ENCODE data around the gene CNNM4.

Gene CNNM4

GRCh38 chr2:96857667-96858372 lies 97.1 kb downstream of the CNNM4 start, which contains the start of gene ANKRD39:
ANKRD39 (minus strand) TSS chr2:96858016; CDS start chr2:96857987, 29 bp downstream.
- peaks cover 43% of the 10 kb centered on the region for H3K4me1 Mint-ChIP-seq
- peak within 1 kb of the TSS; percentile 81 for H3K4me3 Mint-ChIP-seq
- no peaks in the 10 kb centered on the region for H3K9me3 Mint-ChIP-seq
- peak; percentile 98 for DNase-seq
- H3K27me3 Mint-ChIP-seq (ENCODE audit: low read depth, poor library complexity), result peaks cover 2% of the 10 kb centered on the region
- H3K36me3 Mint-ChIP-seq (ENCODE audit: low read depth), result peaks cover 29% of the 10 kb centered on the region
- TF ChIP-seq, protein P1, sequence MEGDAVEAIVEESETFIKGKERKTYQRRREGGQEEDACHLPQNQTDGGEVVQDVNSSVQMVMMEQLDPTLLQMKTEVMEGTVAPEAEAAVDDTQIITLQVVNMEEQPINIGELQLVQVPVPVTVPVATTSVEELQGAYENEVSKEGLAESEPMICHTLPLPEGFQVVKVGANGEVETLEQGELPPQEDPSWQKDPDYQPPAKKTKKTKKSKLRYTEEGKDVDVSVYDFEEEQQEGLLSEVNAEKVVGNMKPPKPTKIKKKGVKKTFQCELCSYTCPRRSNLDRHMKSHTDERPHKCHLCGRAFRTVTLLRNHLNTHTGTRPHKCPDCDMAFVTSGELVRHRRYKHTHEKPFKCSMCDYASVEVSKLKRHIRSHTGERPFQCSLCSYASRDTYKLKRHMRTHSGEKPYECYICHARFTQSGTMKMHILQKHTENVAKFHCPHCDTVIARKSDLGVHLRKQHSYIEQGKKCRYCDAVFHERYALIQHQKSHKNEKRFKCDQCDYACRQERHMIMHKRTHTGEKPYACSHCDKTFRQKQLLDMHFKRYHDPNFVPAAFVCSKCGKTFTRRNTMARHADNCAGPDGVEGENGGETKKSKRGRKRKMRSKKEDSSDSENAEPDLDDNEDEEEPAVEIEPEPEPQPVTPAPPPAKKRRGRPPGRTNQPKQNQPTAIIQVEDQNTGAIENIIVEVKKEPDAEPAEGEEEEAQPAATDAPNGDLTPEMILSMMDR (IDR thresholded peaks at IDR 0.05), result peak; percentile 59
- H3K27ac Mint-ChIP-seq, result peak within 1 kb of the TSS; percentile 71

DNA sequence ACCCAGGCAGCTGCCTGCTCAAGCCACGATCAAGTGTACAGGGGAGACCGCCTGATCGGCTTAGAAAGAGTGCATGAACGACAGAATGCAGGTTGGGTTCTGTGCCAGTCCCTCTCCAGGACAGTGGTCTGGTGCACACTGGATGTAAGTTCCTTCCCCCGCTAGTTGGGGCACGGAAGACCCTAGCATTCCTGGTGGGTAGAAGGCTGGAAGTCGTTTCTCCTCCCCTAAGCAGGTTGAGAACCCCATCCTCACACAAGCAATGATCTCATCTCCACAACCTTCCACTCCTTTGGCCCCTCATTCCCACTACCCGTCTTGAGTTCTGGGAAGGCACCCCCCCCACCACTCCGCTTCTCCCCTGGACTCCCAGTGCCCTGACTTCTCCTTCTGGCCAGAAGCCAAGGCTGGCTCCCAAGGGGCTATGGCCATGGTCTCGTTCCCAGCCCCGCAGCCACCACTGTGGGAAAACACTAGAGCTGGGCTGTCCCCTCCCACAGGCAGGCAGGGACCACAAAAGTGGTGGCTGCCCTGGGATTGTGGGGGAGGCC lies 98.5 kb downstream of the CNNM4 start:
- TF ChIP-seq, protein P1 (IDR thresholded peaks at IDR 0.05), result no peak
- Mint-ChIP-seq H3K27ac (peak overlapping the region; percentile 71), H3K4me3 (peak overlapping the region; percentile 79), H3K36me3 (ENCODE audit: low read depth) (peaks cover 30% of the 10 kb centered on the region), H3K4me1 (peaks cover 48% of the 10 kb centered on the region), H3K27me3 (ENCODE audit: low read depth, poor library complexity) (peaks cover 2% of the 10 kb centered on the region), H3K9me3 (no peaks in the 10 kb centered on the region)
- DNase-seq, result no peak

DNA sequence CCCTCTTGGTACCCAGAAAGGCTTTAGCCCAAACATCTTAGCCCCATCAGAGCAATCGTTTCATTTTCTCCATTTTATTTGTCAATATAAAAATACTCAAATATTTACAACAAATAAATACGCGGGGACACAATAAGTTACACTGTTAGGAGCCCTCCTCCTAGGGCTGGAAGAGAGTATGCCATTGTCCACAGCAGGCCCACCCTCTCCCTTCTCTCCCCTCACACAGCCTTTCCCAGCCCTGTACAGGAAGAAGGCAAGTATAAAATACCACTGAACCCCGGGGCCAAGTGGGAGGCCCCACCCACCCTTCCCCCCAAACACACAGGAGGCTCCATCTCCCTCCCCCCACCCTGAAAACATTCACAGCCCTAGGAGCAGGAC lies 99.0 kb downstream of the CNNM4 start:
- Mint-ChIP-seq H3K4me3 (peak overlapping the region; percentile 79), H3K27me3 (ENCODE audit: low read depth, poor library complexity) (peaks cover 2% of the 10 kb centered on the region), H3K9me3 (no peaks in the 10 kb centered on the region), H3K36me3 (ENCODE audit: low read depth) (peaks cover 29% of the 10 kb centered on the region), H3K4me1 (peaks cover 43% of the 10 kb centered on the region), H3K27ac (peak overlapping the region; percentile 92)
- no peak for DNase-seq
- TF ChIP-seq, protein P1 (IDR thresholded peaks at IDR 0.05), result no peak

- TF ChIP-seq, protein P1 (IDR thresholded peaks at IDR 0.05), result no peak
- Mint-ChIP-seq H3K9me3 (no peaks in the 10 kb centered on the region), H3K36me3 (ENCODE audit: low read depth) (peaks cover 23% of the 10 kb centered on the region), H3K4me1 (peaks cover 36% of the 10 kb centered on the region), H3K27me3 (ENCODE audit: low read depth, poor library complexity) (peaks cover 2% of the 10 kb centered on the region), H3K4me3 (no peak overlapping the region), H3K27ac (peak overlapping the region; percentile 92)
- DNase-seq, result no peak
These were observed 99.6 kb downstream of the CNNM4 start for GRCh38 chr2:96860065-96861029.

GRCh38 chr2:96861074-96861473 lies 100.4 kb downstream of the CNNM4 start:
- TF ChIP-seq, protein P1 (IDR thresholded peaks at IDR 0.05), result no peak
- peaks cover 41% of the 10 kb centered on the region for H3K4me1 Mint-ChIP-seq
- H3K27ac Mint-ChIP-seq, result no peak overlapping the region
- H3K9me3 Mint-ChIP-seq, result no peaks in the 10 kb centered on the region
- DNase-seq, result no peak
- H3K4me3 Mint-ChIP-seq, result no peak overlapping the region
- peaks cover 29% of the 10 kb centered on the region for H3K36me3 Mint-ChIP-seq (ENCODE audit: low read depth)
- peaks cover 2% of the 10 kb centered on the region for H3K27me3 Mint-ChIP-seq (ENCODE audit: low read depth, poor library complexity)

All from nephron progenitor cell (in vitro differentiated cells).